Esophagus squamous epithelium (tissue), 5 donors: ENCODE data around the gene CEP120. TPM values are rescaled to one million over a fixed set of nuclear protein-coding genes. Genes with fewer than 3 reads are reported as not detected.

Experiments used
- DNase-seq: peaks from one replicate; lab custom pipeline; 2025; lab: John Stamatoyannopoulos, UW
- H3K27ac ChIP-seq, 4 donors: fragments of 200-600 bp; sonication (generic); one replicate each; pipeline ENCODE4 v1.5.1; 2016 to 2019; ENCODE audit warnings: mild to moderate bottlenecking in 1 of 4
- H3K27me3 ChIP-seq, 4 donors: fragments of 200-600 bp; sonication (generic); 1 replicate in 3 of 4; 2 replicates in 1 of 4; pipeline versions ENCODE4 v1.5.1 to v1.6.0; 2017 to 2021; ENCODE audit warnings: antibody characterized with exemption in 1 of 4
- H3K36me3 ChIP-seq, 3 donors: fragments of 200-600 bp; sonication (generic); one replicate each; pipeline ENCODE4 v1.5.1; 2016 to 2019
- H3K4me1 ChIP-seq, 3 donors: fragments of 200-600 bp; sonication (generic); one replicate each; pipeline ENCODE4 v1.5.1; 2017 to 2019
- H3K4me3 ChIP-seq, 4 donors: fragments of 200-600 bp; sonication (generic); 1 replicate in 3 of 4; 2 replicates in 1 of 4; pipeline ENCODE4 v1.5.1; 2016 to 2019; ENCODE audit warnings: mild to moderate bottlenecking in 2 of 4, moderate library complexity in 1 of 4
- H3K9me3 ChIP-seq, 3 donors: fragments of 200-600 bp; sonication (generic); one replicate each; pipeline ENCODE4 v1.5.1; 2016 to 2019
- POLR2A ChIP-seq, 4 donors: fragments of 450-650 bp; IDR thresholded peaks; one replicate each; pipeline ENCODE4 v1.6.1; 2017; ENCODE audit warnings: antibody characterized with exemption in 4 of 4, mild to moderate bottlenecking in 4 of 4, moderate library complexity in 3 of 4
- WGBS, 2 donors: methylation state at CpG; one replicate each; pipeline ENCODE4 v1.1.5; 2018; 5-methylcytosine and 5-hydroxymethylcytosine counted together
- intact Hi-C: fragments of 100-400 bp; cut with DNase I; formaldehyde crosslinking; loops from one replicate; pipeline ENCODE4 v1.15.0; 2022
- total RNA-seq, 4 donors: library from RNA; depleted of rRNA; stranded (reverse); fragments of >200 nt; gene quantifications; one replicate each; pipeline ENCODE4 v1.1.0, GENCODE V29; 2016
- TF ChIP-seq, protein P1 (sequence below), 6 experiments: fragments of 450-650 bp in 4 of 6; fragments of 200-600 bp in 2 of 6; sonication (generic) in 2 of 6; IDR thresholded peaks; one replicate each; pipeline ENCODE4 v1.5.1; 2016 to 2019; ENCODE audit warnings: antibody characterized with exemption in 6 of 6, mild to moderate bottlenecking in 4 of 6, moderate library complexity in 4 of 6
- donor health status: DM: yes; HTN: yes; CAD: no.

CEP120 gene
- total RNA-seq, 4 donors from 2014 or later = 7.9 to 12.6 (median 10.1) TPM

- H3K27ac ChIP-seq = no peak overlapping the region
- intact Hi-C loops = no loop called here
- TF ChIP-seq, protein P1, sequence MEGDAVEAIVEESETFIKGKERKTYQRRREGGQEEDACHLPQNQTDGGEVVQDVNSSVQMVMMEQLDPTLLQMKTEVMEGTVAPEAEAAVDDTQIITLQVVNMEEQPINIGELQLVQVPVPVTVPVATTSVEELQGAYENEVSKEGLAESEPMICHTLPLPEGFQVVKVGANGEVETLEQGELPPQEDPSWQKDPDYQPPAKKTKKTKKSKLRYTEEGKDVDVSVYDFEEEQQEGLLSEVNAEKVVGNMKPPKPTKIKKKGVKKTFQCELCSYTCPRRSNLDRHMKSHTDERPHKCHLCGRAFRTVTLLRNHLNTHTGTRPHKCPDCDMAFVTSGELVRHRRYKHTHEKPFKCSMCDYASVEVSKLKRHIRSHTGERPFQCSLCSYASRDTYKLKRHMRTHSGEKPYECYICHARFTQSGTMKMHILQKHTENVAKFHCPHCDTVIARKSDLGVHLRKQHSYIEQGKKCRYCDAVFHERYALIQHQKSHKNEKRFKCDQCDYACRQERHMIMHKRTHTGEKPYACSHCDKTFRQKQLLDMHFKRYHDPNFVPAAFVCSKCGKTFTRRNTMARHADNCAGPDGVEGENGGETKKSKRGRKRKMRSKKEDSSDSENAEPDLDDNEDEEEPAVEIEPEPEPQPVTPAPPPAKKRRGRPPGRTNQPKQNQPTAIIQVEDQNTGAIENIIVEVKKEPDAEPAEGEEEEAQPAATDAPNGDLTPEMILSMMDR (IDR thresholded peaks at IDR 0.05) = no peak
- TF ChIP-seq POLR2A (IDR thresholded peaks at IDR 0.05) = no peak
- no peaks in the 10 kb centered on the region for H3K4me1 ChIP-seq
- no peaks in the 10 kb centered on the region for H3K27me3 ChIP-seq
- no peak for DNase-seq
- no peak overlapping the region for H3K4me3 ChIP-seq
- no peaks in the 10 kb centered on the region for H3K36me3 ChIP-seq
- peaks cover 0 to 4% (median 0%) of the 10 kb centered on the region in 3 donors for H3K9me3 ChIP-seq
Observed at GRCh38 chr5:123304777-123305316, 118.4 kb downstream of the CEP120 start.

GRCh38 chr5:123303802-123304201 is 119.4 kb downstream of the CEP120 start:
- intact Hi-C loops = no loop called here
- H3K27ac ChIP-seq = no peak overlapping the region
- 59 to 72% methylated on average over 2 to 3 of the region's 3 CpGs for WGBS, 2 donors
- DNase-seq = no peak
- TF ChIP-seq, protein P1 (IDR thresholded peaks at IDR 0.05) = no peak
- TF ChIP-seq POLR2A (IDR thresholded peaks at IDR 0.05) = no peak
- H3K4me3 ChIP-seq = no peak overlapping the region
- H3K36me3 ChIP-seq = no peaks in the 10 kb centered on the region
- H3K27me3 ChIP-seq = no peaks in the 10 kb centered on the region
- H3K9me3 ChIP-seq = peaks cover 0 to 4% (median 0%) of the 10 kb centered on the region in 3 donors
- H3K4me1 ChIP-seq = no peaks in the 10 kb centered on the region

- no peak for DNase-seq
- no peaks in the 10 kb centered on the region for H3K27me3 ChIP-seq
- no peak overlapping the region for H3K4me3 ChIP-seq
- no peaks in the 10 kb centered on the region for H3K4me1 ChIP-seq
- no peaks in the 10 kb centered on the region for H3K36me3 ChIP-seq
- WGBS, 2 donors = 85 to 89% methylated on average over 4 of the region's 4 CpGs
- peaks cover 0 to 4% (median 4%) of the 10 kb centered on the region in 3 donors for H3K9me3 ChIP-seq
- intact Hi-C loops = no loop called here
- H3K27ac ChIP-seq = no peak overlapping the region
- TF ChIP-seq, protein P1 (IDR thresholded peaks at IDR 0.05) = no peak
- TF ChIP-seq POLR2A (IDR thresholded peaks at IDR 0.05) = no peak
Observed at GRCh38 chr5:123300266-123300665, 122.9 kb downstream of the CEP120 start.

GRCh38 chr5:123299136-123299535 is 124.1 kb downstream of the CEP120 start:
- H3K4me3 ChIP-seq = no peak overlapping the region
- H3K36me3 ChIP-seq = no peaks in the 10 kb centered on the region
- TF ChIP-seq, protein P1 (IDR thresholded peaks at IDR 0.05) = no peak
- no peak for TF ChIP-seq POLR2A (IDR thresholded peaks at IDR 0.05)
- H3K4me1 ChIP-seq = no peaks in the 10 kb centered on the region
- peaks cover 0 to 4% (median 4%) of the 10 kb centered on the region in 3 donors for H3K9me3 ChIP-seq
- no peak for DNase-seq
- H3K27me3 ChIP-seq = no peaks in the 10 kb centered on the region
- WGBS, 2 donors = 79 to 100% methylated on average over 1 of the region's 1 CpG
- intact Hi-C loops = no loop called here
- no peak overlapping the region for H3K27ac ChIP-seq

DNA sequence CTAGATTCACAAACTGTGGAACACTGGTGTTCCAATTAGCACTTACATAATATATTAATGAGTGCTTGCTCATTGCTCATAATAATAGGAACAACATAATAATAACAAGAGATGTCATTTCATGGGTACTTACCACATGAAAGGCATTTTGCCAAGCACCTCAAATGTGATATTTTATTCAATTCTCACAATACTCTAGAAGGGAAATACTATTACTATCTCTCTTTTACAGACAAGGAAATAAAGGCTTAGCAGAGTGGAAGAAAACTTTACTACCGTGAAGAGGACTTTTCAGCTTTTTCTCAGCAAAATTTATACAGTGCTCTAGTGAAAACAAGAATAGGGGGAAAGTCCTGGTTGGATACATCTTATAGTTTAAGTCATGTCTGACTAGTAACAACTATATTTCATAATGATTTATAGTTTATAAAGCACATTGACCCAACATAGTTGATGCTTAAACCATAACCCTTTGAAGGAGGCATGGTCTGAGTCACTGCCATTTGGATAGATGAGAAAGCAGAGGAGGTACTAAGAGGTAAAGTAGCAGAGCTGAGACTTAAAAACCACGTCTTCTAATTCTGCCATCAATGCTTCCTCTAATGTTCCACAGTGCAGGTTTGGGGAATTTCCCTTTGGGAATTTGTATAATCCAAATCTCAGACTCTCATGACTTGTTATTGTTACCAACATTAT is 124.7 kb downstream of the CEP120 start:
- Histone ChIP-seq H3K27me3 (no peaks in the 10 kb centered on the region), H3K36me3 (no peaks in the 10 kb centered on the region), H3K4me1 (no peaks in the 10 kb centered on the region), H3K27ac (no peak overlapping the region), H3K4me3 (no peak overlapping the region), H3K9me3 (peaks cover 0 to 4% (median 4%) of the 10 kb centered on the region in 3 donors)
- intact Hi-C loops = no loop called here
- DNase-seq = no peak
- TF ChIP-seq, protein P1 (IDR thresholded peaks at IDR 0.05) = no peak
- no peak for TF ChIP-seq POLR2A (IDR thresholded peaks at IDR 0.05)
- WGBS, 2 donors = 69 to 71% methylated on average over 2 of the region's 2 CpGs
